Activated T-cell treated with anti-CD3 and anti-CD28 coated beads, Interleukin-2, amount 50 U/mL, for 1 hour (primary cell): ENCODE measurements around the gene AGPAT2.

Experiments used
- DNase-seq: peaks from one replicate; pipeline ENCODE4 v3.0.0-alpha.2; 2020

The AGPAT2 gene

DNA sequence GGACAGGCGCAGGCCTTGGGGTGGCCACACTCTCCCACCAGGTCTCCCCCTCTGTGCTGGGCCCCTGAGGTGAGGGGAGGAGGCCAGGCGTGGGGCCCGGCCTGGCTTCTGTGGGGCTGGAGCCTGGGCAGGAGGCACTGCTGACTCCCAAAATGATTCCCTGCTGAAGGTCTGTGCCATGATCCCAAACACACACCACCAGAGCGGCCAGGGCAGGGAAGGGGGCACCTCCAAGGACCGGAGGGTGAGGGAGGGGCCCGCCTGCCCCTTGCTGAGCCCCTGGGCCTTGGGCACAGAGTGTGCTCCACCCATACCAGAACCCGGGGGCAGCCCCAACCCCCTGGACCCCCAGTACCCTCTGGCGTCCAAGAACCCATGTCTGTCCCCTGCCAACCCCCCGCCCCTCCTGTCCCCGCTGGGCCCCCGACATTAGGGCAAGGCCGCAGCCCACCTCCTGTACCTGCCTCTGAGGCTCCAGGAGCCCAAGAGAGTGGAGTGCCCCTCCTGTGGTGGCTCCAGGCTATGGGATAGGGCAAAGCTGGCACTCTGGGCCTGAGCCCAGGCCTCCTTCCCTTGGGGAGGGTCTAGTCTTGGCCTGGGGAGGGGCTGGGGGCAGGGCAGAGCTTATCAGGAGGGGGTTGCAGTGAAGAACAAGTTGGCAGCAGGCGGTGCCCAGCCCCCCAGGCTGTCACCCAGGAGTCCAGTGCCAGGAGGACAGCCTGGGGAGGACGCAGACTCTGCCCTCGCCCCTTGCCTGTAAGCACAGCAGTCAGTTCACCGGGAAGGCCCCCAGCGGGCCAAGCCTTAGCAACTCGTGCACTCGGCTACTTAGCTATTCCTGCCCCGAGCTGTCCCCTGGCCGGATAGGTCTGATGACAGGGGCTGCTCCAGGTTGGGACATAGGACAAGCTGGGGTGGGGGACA, 27.1 kb downstream of the AGPAT2 start:
- peak; percentile 15 for DNase-seq

DNA sequence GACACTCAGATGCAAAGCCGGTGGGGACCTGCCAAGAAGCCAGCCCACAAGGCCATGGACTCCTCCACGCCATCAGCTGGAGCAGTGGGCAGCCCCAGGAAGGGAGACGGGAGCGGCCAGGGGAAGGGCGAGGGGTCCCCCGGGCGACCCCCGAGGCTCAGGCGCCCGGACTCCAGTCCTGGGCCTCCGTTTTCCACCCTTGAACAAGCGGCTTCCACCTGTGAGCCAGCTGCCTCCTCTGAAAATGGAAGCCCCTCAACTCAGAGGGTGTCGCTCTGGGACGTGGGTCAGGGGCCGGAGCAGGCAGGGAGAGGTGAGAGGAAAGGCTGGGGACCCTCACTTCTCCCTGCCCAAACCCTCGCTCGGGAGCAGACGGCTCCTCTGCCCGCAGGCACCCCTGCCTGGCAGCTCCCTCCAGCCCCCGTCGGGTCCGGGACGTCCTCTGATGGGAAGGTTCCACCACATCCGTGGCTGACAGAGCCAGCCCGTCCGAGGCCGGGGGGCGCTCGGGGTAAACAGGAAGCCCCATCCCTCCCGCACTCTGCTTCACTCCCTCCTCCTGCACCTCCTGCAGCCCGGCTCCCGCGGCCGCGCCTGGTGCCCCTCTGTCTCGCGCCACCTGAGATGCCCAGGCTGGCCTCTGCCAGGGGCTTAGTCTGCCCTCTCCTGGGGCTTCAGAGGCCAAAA, 28.3 kb downstream of the AGPAT2 start:
- DNase-seq: peak; percentile 17

DNA sequence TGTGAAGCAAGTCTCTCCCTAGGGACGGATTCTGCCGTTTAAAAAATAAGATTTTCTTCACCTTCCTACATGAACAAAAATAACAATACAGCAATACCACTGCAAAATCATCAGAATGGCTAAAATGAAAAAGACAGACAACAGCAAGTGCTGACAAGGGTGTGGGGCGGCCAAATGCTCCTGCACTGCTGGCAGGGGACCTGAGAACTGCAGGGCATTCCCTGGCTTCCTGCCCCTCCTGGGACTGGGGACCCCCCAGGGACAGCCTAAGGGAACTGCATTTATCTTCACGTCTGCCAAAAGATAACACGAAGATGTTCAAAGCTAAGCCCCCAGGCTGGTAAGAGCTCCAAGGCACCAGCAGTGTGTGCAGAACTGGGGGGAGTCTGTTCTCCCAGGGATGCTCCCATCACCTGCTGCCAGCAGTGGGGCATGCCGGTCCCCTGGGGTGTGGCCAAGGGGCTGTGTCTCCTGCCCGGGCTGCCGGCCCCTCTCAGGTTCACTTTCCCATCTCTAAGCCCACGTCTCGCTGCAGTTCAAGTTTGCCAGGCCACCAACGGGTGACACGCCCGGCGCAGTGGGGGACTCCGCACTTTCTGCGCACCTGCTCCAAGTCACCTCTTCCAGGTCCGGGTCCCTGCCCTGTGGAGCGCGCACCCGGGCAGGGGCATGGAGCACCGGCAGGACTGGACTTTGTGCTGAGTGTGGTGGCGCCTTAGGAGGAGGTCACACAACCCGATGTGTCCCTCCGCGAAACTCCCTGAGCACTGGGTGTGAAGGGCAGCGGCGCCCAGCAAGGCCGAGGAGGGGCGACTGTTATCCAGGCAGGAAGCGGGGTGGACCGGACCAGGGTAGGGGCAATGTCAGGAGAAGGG, 29.0 kb downstream of the AGPAT2 start:
- DNase-seq: peak; percentile 18

GRCh38 chr9:136656795-136657611, 30.3 kb downstream of the AGPAT2 start:
- peak; percentile 20 for DNase-seq

DNA sequence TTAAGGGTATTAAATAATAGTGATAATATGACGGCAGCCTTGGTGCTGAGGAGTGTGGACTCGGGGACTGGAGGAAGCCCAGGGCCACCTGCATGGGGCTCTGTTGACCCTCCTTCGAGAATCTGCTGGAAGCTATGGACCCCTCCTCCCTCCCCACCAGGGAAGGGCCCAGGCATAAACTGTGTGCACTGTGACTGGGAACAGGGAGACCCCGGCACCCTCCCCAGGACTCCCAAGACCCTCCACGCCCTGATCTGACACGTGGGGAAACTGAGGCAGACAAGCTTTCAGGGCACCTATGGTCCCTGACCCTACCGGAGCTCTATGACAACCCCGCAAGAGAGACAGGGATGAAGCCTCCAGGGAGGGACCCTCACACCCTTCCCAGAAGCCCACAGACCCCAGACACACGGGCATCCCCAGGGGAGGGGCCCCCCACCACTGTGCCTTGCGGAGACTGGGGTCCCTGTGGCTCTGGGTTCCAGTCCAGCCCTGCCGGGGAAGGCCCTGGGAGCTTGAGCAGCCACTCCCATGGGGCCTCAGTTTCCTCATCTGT, 31.0 kb downstream of the AGPAT2 start:
- peak; percentile 18 for DNase-seq

DNA sequence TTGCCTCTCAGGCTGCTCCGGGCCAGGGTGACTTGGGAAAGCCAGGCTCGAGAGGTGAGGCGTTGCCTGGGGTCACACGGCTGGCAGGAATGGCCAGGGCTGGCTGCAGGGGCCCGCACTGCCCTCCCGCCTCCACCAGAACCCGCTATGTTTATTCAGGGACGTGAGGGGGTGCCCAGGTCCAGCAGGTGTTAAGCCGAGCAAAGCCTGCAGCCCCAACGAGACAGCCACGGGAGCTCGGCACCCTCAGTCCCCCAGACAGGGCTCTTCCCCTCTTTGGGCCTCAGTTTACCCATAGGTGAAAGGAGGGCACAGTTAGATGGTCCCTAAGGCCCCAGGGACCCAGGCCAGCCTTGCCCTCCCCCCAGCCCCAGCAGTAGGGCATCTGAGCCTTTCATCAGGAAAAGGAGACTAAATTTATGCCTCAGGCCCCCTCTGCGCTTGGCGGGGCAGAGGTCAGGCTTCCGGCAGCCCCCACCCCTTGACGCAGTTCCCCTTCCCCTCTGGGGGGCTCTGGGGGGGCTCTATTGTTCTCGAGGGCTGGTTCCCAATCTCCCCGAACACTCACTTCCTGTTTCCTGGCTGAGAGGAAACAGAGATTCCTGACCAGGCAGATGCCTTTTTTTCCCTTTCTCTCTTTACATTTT, 31.6 kb downstream of the AGPAT2 start:
- no peak for DNase-seq

- no peak for DNase-seq
These were observed 32.3 kb downstream of the AGPAT2 start for GRCh38 chr9:136654820-136655535.

DNA sequence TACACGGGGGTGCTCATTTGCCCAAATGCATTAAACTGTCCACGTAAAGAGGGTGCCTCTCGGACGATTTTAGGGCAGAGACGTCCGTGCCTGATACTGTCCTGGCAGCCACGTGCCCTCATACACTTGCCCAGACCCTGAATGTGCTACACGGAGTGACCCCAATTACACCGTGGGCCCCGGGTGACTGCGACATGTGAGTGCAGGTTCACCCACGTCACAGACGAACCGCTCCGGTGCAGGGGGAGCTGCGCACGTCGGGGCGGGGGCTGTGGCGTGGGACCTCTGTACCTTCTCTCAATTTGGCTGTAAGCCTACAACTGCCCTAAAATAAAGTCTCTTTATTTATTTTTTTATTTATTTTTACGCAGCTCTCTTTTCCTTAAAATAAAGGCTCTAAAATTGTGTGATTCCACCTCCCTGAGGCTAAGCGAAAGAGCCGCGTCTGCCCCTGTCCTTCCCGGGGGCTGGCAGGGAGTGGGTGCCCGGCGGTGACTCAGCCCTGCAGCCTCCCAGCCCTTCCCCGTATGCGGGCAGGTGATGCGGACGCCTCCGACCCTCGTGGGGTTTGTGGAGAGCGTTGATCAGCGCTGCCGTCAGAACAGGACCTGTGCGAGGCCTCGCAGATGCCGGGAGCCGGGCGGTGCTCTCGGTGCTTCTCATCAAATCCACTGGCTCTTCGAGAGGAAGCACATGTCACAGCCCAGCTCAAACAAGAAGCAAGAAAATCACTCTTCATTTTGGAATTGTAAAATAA, 33.8 kb downstream of the AGPAT2 start:
- no peak for DNase-seq

GRCh38 chr9:136651860-136652259, 35.4 kb downstream of the AGPAT2 start:
- DNase-seq: no peak

DNA sequence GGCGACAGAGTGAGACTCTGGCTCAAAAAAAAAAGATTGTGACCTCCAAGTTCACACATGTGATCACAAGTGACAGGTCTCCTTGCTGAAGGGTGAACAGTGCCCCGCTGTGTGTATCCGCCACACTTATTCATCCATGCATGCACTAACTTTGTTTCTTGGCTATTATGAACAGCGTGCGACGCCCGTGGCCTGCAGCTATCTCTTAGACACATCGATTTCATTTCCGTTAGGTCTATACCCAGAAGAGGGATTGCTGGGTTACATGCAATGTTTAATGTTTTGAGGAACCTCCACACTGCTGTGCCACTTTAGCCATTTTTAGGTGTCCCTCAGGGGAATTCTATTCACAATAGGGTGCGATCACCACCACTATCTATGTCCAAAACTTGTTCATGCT, 36.6 kb downstream of the AGPAT2 start:
- DNase-seq: no peak

GRCh38 chr9:136650021-136650420, 37.2 kb downstream of the AGPAT2 start:
- DNase-seq: no peak

DNA sequence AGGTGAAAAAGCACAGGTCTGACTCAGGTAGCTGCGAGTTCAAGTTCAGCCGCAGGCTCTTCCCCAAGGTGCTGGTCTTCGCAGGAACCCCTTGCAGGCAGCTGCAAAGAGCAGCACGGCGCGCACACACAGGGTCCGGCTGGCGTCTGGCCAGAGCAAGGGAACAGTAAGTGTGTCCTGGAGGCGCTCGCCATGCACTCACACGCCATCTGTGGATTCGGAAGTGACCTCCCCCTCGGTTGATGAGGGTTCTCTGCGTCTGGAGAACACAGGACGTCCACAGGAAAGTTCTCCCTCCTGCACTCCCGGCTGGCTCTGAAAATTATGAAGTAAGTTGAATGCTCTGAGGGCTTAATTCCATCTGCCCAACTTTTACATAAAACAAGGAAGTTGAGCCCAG, 38.5 kb downstream of the AGPAT2 start:
- no peak for DNase-seq

DNA sequence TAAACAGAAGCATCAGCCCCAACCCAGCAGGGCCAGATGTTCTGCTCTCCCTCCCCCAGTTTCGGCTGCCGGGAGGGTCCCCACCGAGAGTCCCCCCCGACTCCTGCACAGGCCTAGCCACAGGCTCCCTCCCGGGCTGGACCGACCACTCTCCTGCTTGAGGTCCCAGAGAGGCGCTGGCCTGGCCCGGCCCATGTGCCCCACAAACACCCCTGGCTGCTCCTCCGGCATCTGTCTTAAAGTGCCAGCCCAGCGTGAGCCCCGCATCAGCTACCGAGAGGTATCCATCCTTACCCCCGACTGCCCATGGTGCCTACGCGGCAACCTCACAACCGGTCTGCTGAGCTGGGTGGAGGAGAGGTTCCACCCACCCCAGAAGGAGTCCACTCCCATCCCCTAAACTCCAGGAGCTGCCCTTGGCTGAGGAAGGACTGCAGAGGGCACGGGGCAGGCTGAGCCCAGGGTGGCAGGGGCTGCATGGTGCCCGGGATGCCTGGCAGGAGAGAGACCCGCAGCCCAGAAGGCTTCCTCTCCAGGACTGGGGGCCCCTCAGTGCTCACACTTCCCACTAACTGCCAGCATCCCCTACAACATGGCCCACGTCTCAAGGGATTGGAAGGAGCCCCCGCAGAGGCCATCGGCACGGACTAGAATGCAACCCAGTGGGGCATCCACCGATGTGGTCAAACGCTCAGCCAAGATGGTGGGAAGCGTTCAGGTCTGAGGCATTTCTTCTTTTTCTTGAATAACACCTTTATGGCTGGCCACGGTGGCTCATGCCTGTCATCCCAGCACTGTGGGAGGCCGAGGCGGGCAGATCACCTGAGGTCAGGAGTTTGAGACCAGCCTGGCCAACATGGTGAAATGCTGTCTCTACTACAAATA, 40.2 kb downstream of the AGPAT2 start:
- DNase-seq: no peak

DNA sequence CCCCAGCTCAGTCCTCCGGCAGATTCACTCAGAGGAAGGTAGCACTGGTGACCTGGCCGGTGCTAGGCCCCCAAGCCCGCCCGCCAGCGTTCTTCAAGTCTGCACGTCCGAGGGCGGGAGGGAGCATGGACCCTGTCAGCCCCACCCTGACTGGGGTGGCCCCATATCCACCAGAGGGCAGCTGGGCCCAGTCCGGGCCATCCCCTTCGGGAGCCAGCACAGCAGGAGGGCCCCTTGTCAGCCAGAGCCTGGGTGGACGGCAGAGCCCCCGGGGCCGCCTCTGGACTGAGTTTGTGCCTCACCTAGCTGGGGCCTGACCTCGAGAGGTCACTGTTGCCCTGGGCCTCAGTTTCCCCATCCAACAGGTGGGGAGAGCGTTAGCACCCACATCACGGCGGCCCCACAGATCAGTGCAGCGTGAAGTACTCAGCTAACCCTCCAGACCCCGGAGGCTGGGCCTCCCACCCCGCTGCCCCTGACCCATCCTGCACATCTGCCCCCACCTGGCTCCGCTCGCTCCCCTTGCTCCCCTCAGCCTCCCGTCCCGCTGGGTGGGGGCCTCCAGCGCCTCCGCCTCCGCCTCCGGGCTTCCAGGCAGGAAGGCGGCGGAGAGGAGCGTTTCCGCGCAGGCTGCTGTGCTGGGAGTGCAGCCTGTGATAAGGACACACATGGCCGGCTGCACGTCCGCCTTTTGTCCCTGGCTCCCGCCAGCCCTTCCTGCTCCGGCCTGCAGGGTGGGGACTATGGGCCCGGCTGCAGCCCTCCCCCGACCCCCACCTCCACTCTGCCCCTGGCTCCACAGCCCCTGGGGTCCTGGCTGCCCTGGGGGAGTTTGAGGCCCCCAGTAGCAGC, 41.1 kb downstream of the AGPAT2 start:
- DNase-seq: no peak

DNA sequence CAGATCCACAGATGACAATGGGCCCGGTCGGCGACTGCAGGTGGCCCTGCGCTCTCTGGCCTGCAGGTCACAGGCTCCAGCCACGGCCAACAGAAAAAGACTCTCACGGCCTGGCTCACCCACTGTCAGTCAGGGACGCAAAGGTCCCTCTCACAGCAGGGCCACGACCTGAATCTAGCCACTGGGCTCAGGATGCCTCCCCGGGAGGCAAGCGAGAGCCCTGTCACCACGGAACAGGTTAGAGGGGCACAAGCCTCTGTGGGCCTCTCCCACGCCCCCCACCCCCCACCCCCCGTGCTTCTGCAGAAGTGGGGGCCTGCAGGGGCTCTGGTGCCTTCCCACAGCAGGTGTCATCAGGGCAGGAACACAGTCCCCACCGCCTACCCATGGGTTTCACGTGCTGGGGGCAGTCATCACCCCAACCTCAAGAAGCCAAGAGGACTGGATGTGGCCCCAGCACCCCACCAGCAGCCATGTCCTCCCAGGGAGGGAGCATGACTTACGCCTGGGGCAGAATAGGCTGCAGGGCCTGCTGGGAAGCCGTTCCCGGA, 41.8 kb downstream of the AGPAT2 start:
- DNase-seq: no peak

DNA sequence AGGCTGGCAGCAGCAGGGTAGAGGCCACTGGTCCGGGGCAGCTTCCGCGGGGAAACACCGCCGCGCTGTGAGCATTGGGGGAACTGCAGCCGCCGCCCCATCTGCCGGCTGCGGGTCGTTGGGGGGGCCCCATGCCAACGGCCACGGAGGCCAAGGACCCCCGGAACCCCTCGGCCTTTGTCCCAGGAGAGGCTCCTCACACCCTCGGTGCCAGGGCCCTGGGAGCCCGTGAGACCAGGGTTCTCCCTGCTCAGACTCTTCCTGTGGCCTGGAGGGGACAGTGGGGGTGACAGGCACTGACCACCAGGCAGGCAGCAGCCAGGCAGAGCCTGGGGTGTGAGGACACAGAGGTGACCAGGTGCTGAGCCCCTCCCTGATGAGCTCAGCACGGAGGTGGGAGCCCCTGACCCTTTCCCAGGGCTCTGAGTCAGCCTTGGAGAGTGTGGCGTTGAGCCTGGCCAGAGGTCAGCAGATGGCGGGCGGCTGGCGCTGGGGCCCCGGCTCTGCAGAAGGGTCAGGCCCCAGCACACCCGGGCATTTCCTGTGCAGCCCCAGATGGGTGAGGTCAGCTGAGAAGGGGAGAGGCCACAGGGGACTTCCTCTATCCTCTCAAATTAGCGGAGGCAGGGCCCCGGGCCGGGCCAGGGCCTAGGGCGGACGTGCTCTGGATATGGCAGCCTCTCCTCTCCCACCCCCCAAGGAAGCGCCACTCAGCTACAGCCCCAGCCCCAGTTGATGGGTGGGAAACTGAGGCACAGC, 42.5 kb downstream of the AGPAT2 start:
- peak; percentile 76 for DNase-seq

GRCh38 chr9:136644343-136644592, 43.0 kb downstream of the AGPAT2 start:
- DNase-seq: no peak
